ENCODE results near the gene GPR12. TPM values are rescaled to one million over a fixed set of nuclear protein-coding genes. Genes with fewer than 3 reads are reported as not detected.

GPR12 gene
- total and polyA plus RNA-seq, 7 donors = under 0.01 to 0.16 (median 0.08) TPM; not detected in 3

GRCh38 chr13:26722321-26722720 is 38.3 kb downstream of the GPR12 start:
- intact Hi-C loops (cut with DNase I) = no loop called here
- no peaks in the 10 kb centered on the region for H3K27me3 ChIP-seq
- H3K4me1 ChIP-seq = no peaks in the 10 kb centered on the region
- H3K4me3 ChIP-seq = no peak overlapping the region
- DNase-seq = no peak
- H3K9me3 ChIP-seq = no peaks in the 10 kb centered on the region
- WGBS, 2 donors = 87 to 89% methylated on average over 5 of the region's 5 CpGs
- TF ChIP-seq EP300 (IDR thresholded peaks at IDR 0.05) (no peak), POLR2A (IDR thresholded peaks at IDR 0.05) (no peak), CTCF (IDR thresholded peaks at IDR 0.05) (no peak), POLR2AphosphoS5 (IDR thresholded peaks at IDR 0.05) (no peak)
- no peaks in the 10 kb centered on the region for H3K36me3 ChIP-seq
- no peak overlapping the region for H3K27ac ChIP-seq

GRCh38 chr13:26721251-26722121 is 39.1 kb downstream of the GPR12 start:
- Histone ChIP-seq H3K27ac (no peak overlapping the region), H3K4me3 (no peak overlapping the region), H3K27me3 (no peaks in the 10 kb centered on the region), H3K36me3 (no peaks in the 10 kb centered on the region), H3K4me1 (no peaks in the 10 kb centered on the region), H3K9me3 (no peaks in the 10 kb centered on the region)
- intact Hi-C loops (cut with DNase I) = no loop called here
- TF ChIP-seq POLR2A (IDR thresholded peaks at IDR 0.05) (no peak), CTCF (IDR thresholded peaks at IDR 0.05) (no peak), POLR2AphosphoS5 (IDR thresholded peaks at IDR 0.05) (no peak), EP300 (IDR thresholded peaks at IDR 0.05) (no peak)
- no peak for DNase-seq
- WGBS, 2 donors = 61 to 71% methylated on average over 26 of the region's 26 CpGs

GRCh38 chr13:26719356-26719945 is 41.1 kb downstream of the GPR12 start:
- Histone ChIP-seq H3K36me3 (no peaks in the 10 kb centered on the region), H3K9me3 (no peaks in the 10 kb centered on the region), H3K27me3 (no peaks in the 10 kb centered on the region), H3K4me1 (no peaks in the 10 kb centered on the region), H3K4me3 (no peak overlapping the region), H3K27ac (no peak overlapping the region)
- WGBS, 2 donors = 26 to 56% methylated on average over 5 of the region's 5 CpGs
- DNase-seq = no peak
- intact Hi-C loops (cut with DNase I) = no loop called here
- no peak for TF ChIP-seq POLR2A (IDR thresholded peaks at IDR 0.05)
- no peak for TF ChIP-seq POLR2AphosphoS5 (IDR thresholded peaks at IDR 0.05)
- TF ChIP-seq EP300 (IDR thresholded peaks at IDR 0.05) = no peak
- no peak for TF ChIP-seq CTCF (IDR thresholded peaks at IDR 0.05)

- Histone ChIP-seq H3K4me1 (no peaks in the 10 kb centered on the region), H3K27me3 (no peaks in the 10 kb centered on the region), H3K9me3 (no peaks in the 10 kb centered on the region), H3K4me3 (no peak overlapping the region), H3K27ac (no peak overlapping the region), H3K36me3 (no peaks in the 10 kb centered on the region)
- DNase-seq = no peak
- TF ChIP-seq EP300 (IDR thresholded peaks at IDR 0.05) (no peak), CTCF (IDR thresholded peaks at IDR 0.05) (no peak), POLR2AphosphoS5 (IDR thresholded peaks at IDR 0.05) (no peak), POLR2A (IDR thresholded peaks at IDR 0.05) (no peak)
- 73 to 87% methylated on average over 5 of the region's 5 CpGs for WGBS, 2 donors
- intact Hi-C loops (cut with DNase I) = no loop called here
Observed at GRCh38 chr13:26718872-26719271, 41.7 kb downstream of the GPR12 start.

Data from sigmoid colon (tissue), 7 donors.